Effector memory CD8-positive, alpha-beta T cell (primary cell): ENCODE measurements around the gene OVOL2.

Source experiments
- ATAC-seq: fragments of 150-1000 bp; cut with Tn5 transposase; replicated peaks from 2 replicates; pipeline ENCODE4 v1.10.0; 2021; ENCODE audit warnings: mild to moderate bottlenecking, moderate library complexity
- DNase-seq, 3 experiments: peaks; one replicate each; pipeline ENCODE4 v3.0.0; 2021
- H3K27ac Mint-ChIP-seq, 2 donors: one replicate each; pipeline ENCODE4 v1.8.0; 2022; ENCODE audit warnings: mild to moderate bottlenecking in 2 of 2, mixed read lengths in 2 of 2, moderate library complexity in 2 of 2
- H3K27me3 Mint-ChIP-seq, 2 donors: one replicate each; pipeline ENCODE4 v1.8.0; 2022; ENCODE audit warnings: mixed read lengths in 2 of 2
- H3K36me3 Mint-ChIP-seq: one replicate; pipeline ENCODE4 v1.8.0; 2022; ENCODE audit warnings: mild to moderate bottlenecking, moderate library complexity, mixed read lengths; ENCODE audit not compliant: insufficient read depth
- H3K4me1 Mint-ChIP-seq, 2 donors: one replicate each; pipeline ENCODE4 v1.8.0; 2022; ENCODE audit warnings: low read depth in 2 of 2, mixed read lengths in 2 of 2
- H3K4me3 Mint-ChIP-seq, 2 donors: one replicate each; pipeline ENCODE4 v1.8.0; 2022; ENCODE audit warnings: mild to moderate bottlenecking in 2 of 2, mixed read lengths in 2 of 2, moderate library complexity in 2 of 2
- H3K9me3 Mint-ChIP-seq, 2 donors: one replicate each; pipeline ENCODE4 v1.8.0; 2022; ENCODE audit warnings: mixed read lengths in 2 of 2

Gene OVOL2

DNA sequence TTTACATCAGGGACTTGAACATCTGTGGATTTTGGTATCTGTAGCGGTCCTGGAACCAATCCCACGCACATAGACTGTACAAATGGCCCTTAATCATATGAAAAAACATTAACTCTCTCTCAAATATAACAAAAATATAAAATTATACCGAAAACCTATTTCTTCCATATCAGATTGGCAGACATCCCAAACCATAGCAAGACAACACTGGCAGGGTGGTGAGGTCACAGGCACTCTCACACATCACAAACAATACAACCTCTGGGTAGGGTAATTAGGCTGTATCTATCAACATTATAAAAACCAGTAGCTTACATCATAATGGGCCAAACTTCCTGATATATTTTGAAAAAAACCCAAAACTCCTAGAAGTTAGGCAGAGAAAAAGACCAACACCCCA, 40.9 kb downstream of the OVOL2 start:
- ATAC-seq: no peak
- Mint-ChIP-seq H3K27ac (no peak overlapping the region), H3K27me3 (no peaks in the 10 kb centered on the region), H3K4me1 (no peaks in the 10 kb centered on the region), H3K36me3 (peaks cover 7% of the 10 kb centered on the region), H3K4me3 (no peak overlapping the region), H3K9me3 (no peaks in the 10 kb centered on the region)
- DNase-seq: no peak

- H3K27me3 Mint-ChIP-seq: no peaks in the 10 kb centered on the region
- H3K4me3 Mint-ChIP-seq: no peak overlapping the region
- H3K4me1 Mint-ChIP-seq: no peaks in the 10 kb centered on the region
- peaks cover 7% of the 10 kb centered on the region for H3K36me3 Mint-ChIP-seq
- ATAC-seq (no peak), DNase-seq (no peak)
- no peaks in the 10 kb centered on the region for H3K9me3 Mint-ChIP-seq
- H3K27ac Mint-ChIP-seq: no peak overlapping the region
These were observed 43.3 kb downstream of the OVOL2 start for GRCh38 chr20:18014411-18014810.

GRCh38 chr20:18012901-18013300, 44.8 kb downstream of the OVOL2 start:
- Mint-ChIP-seq H3K4me1 (no peaks in the 10 kb centered on the region), H3K27ac (no peak overlapping the region), H3K27me3 (peaks cover 0 to 4% of the 10 kb centered on the region in 2 donors), H3K36me3 (peaks cover 7% of the 10 kb centered on the region), H3K4me3 (no peak overlapping the region), H3K9me3 (no peaks in the 10 kb centered on the region)
- no peak for DNase-seq
- no peak for ATAC-seq

- Mint-ChIP-seq H3K9me3 (no peaks in the 10 kb centered on the region), H3K36me3 (peaks cover 7% of the 10 kb centered on the region), H3K27ac (no peak overlapping the region), H3K4me3 (no peak overlapping the region), H3K4me1 (no peaks in the 10 kb centered on the region), H3K27me3 (peaks cover 0 to 9% of the 10 kb centered on the region in 2 donors)
- no peak for ATAC-seq
- no peak for DNase-seq
These were observed 45.6 kb downstream of the OVOL2 start for GRCh38 chr20:18011951-18012645.

- H3K4me3 Mint-ChIP-seq: no peak overlapping the region
- ATAC-seq (no peak), DNase-seq (no peak)
- no peaks in the 10 kb centered on the region for H3K9me3 Mint-ChIP-seq
- H3K36me3 Mint-ChIP-seq: peaks cover 7% of the 10 kb centered on the region
- H3K27ac Mint-ChIP-seq: no peak overlapping the region
- H3K27me3 Mint-ChIP-seq: peaks cover 0 to 9% of the 10 kb centered on the region in 2 donors
- no peaks in the 10 kb centered on the region for H3K4me1 Mint-ChIP-seq
These were observed 46.2 kb downstream of the OVOL2 start for GRCh38 chr20:18011482-18011881.

DNA sequence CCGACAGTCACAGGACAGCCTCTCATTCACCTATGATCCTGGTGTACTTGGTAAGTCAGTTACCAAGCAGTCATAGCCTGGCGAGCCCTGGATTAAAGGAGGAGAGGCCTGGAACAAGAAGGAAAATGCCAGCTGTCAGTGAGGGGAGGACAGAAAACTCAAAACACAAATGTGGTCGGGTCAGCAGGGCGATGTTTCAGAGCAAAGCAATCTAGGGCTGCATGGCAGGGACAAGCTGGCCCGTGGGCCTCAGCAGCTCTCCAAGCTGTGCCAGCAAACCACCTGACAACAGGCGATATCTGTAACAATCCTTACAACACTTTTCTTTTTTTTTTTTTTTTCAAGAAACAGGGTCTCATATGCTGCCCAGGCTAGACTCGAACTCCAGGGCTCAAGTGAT, 48.6 kb downstream of the OVOL2 start:
- Mint-ChIP-seq H3K9me3 (no peaks in the 10 kb centered on the region), H3K27me3 (peaks cover 0 to 9% of the 10 kb centered on the region in 2 donors)

GRCh38 chr20:18007534-18008292, 50.0 kb downstream of the OVOL2 start:
- DNase-seq (no peak), ATAC-seq (no peak)
- Mint-ChIP-seq H3K9me3 (no peaks in the 10 kb centered on the region), H3K36me3 (no peaks in the 10 kb centered on the region), H3K4me3 (no peak overlapping the region), H3K27me3 (peaks cover 0 to 9% of the 10 kb centered on the region in 2 donors), H3K27ac (no peak overlapping the region), H3K4me1 (no peaks in the 10 kb centered on the region)

More for the DNA sequence above, 48.6 kb downstream of the OVOL2 start:
- H3K4me1 Mint-ChIP-seq: no peaks in the 10 kb centered on the region
- peaks cover 7% of the 10 kb centered on the region for H3K36me3 Mint-ChIP-seq
- H3K27ac Mint-ChIP-seq: no peak overlapping the region
- H3K4me3 Mint-ChIP-seq: no peak overlapping the region
- DNase-seq (no peak), ATAC-seq (no peak)

- DNase-seq: no peak
- Mint-ChIP-seq H3K4me3 (no peak overlapping the region), H3K36me3 (no peaks in the 10 kb centered on the region), H3K4me1 (no peaks in the 10 kb centered on the region), H3K27ac (no peak overlapping the region), H3K9me3 (no peaks in the 10 kb centered on the region), H3K27me3 (peaks cover 0 to 9% of the 10 kb centered on the region in 2 donors)
- ATAC-seq: no peak
These were observed 51.0 kb downstream of the OVOL2 start for GRCh38 chr20:18006684-18007083.

DNA sequence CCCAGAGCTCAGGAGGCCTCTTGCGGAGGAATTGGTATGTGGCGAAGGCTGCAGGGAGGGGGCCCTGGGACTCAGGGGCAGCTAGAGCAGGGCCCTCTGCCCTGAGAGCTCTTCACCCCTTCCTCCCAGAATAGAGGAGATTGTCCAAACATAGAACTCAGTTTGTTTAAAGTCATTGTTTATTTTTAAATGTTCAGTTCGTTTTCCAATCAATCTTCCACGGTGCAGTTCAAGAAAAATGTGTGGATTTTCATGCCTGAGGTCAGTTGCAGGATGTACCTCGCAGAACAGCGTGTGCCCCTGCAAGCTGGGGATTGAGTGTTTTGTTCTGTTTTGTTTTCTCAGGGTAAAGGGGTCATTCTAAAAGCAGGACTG, 51.7 kb downstream of the OVOL2 start:
- ATAC-seq (no peak), DNase-seq (no peak)
- H3K9me3 Mint-ChIP-seq: no peaks in the 10 kb centered on the region
- H3K27me3 Mint-ChIP-seq: peaks cover 0 to 9% of the 10 kb centered on the region in 2 donors
- no peaks in the 10 kb centered on the region for H3K4me1 Mint-ChIP-seq
- H3K4me3 Mint-ChIP-seq: no peak overlapping the region
- no peaks in the 10 kb centered on the region for H3K36me3 Mint-ChIP-seq
- H3K27ac Mint-ChIP-seq: no peak overlapping the region

- ATAC-seq: no peak
- DNase-seq: no peak
- H3K27me3 Mint-ChIP-seq: peaks cover 0 to 9% of the 10 kb centered on the region in 2 donors
- no peak overlapping the region for H3K4me3 Mint-ChIP-seq
- H3K27ac Mint-ChIP-seq: no peak overlapping the region
- H3K4me1 Mint-ChIP-seq: no peaks in the 10 kb centered on the region
- H3K36me3 Mint-ChIP-seq: no peaks in the 10 kb centered on the region
- H3K9me3 Mint-ChIP-seq: no peaks in the 10 kb centered on the region
These were observed 52.3 kb downstream of the OVOL2 start for GRCh38 chr20:18005170-18005989.

GRCh38 chr20:18004384-18005031, 53.2 kb downstream of the OVOL2 start:
- Mint-ChIP-seq H3K27me3 (peaks cover 0 to 9% of the 10 kb centered on the region in 2 donors), H3K36me3 (no peaks in the 10 kb centered on the region), H3K4me3 (no peak overlapping the region), H3K4me1 (no peaks in the 10 kb centered on the region), H3K9me3 (no peaks in the 10 kb centered on the region), H3K27ac (no peak overlapping the region)
- ATAC-seq: no peak
- no peak for DNase-seq

GRCh38 chr20:18003897-18004296, 53.8 kb downstream of the OVOL2 start:
- Mint-ChIP-seq H3K27ac (no peak overlapping the region), H3K36me3 (no peaks in the 10 kb centered on the region), H3K27me3 (peaks cover 0 to 9% of the 10 kb centered on the region in 2 donors), H3K4me3 (no peak overlapping the region), H3K4me1 (no peaks in the 10 kb centered on the region), H3K9me3 (no peaks in the 10 kb centered on the region)
- ATAC-seq (no peak), DNase-seq (no peak)
